NCI-H2196 treated with DMSO at 0.1 percent for 48 hours (cell line): ENCODE data around the gene GSTO2.
A peak's percentile ranks its signal among the peaks of the same experiment; 100 is the strongest.

Experiments
- DNase-seq: peaks from one replicate; lab custom pipeline; 2025; ENCODE audit not compliant: unreplicated experiment; lab: John Stamatoyannopoulos, UW

The GSTO2 gene

GRCh38 chr10:104337985-104338735 lies 69.2 kb downstream of the GSTO2 start, which contains the start of gene ITPRIP:
Gene ITPRIP (minus strand): TSS chr10:104338465. CDS start chr10:104316051, 22,414 bp downstream.
- no peak for DNase-seq

- no peak for DNase-seq
Measured at GRCh38 chr10:104339469-104340110, 70.6 kb downstream of the GSTO2 start.

DNA sequence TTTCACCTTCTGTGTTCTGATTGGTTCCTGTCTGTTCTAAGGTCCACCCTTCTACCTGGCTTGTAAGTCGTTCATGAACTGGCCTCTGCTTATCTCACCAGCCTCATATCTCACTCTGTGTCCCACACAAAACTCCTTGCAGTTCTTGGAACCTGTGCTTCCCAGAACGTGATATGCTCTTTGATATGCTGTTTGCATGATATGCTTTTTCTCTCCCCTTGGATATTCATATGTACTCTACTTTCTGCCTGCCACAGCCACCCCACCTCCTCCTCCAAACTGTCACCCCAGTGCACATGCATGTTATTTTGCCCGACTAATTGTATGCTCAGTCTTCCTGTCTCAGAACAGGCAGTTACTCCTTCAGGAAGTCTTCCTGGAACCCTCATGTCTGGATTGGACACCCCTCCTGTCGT lies 71.1 kb downstream of the GSTO2 start:
- no peak for DNase-seq

GRCh38 chr10:104340641-104341040 lies 71.7 kb downstream of the GSTO2 start:
- DNase-seq = no peak

- no peak for DNase-seq
Measured at GRCh38 chr10:104342941-104343411, 74.0 kb downstream of the GSTO2 start.

DNA sequence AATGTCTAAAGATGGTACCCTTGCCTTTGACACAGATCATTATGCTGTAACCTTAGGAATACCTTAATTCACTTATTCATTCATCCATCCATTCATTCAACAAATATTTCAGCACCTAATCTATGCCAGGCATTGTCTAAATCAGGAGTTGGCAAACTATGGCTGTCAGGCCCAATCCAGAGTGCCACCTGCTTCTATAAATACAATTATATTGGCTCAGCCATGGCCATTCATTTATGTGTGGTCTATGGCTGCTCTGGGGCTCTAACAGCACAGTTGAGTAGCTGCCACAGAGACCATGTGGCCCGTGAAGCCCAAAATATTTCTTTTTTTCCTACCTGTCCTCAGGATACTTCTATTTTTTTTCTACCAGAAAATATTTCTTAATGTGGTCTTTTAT lies 75.2 kb downstream of the GSTO2 start:
- DNase-seq = no peak

- DNase-seq = no peak
Measured at GRCh38 chr10:104345515-104345914, 76.5 kb downstream of the GSTO2 start.

DNA sequence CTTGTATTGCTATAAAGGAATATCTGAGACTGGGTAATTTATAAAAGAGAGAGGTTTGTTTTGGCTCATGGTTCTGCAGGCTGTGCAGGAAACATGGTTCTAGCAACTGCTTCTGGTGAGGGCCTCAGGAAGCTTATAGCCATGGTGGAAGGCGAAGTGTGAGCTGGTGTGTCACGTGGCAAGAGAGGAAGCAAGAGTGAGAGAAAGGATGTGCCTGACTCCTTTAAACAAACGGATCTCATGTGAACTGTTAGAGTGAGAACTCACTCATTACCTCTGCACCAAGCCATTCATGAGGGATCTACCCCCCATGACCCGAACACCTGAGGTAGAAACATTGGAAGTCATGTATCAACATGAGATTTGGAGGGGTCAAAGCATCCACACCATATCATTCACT lies 77.0 kb downstream of the GSTO2 start:
- no peak for DNase-seq

GRCh38 chr10:104347295-104348045 lies 78.5 kb downstream of the GSTO2 start:
- DNase-seq = no peak

GRCh38 chr10:104348601-104349000 lies 79.6 kb downstream of the GSTO2 start:
- no peak for DNase-seq

GRCh38 chr10:104349623-104350126 lies 80.7 kb downstream of the GSTO2 start:
- DNase-seq = no peak

- DNase-seq = no peak
Measured at GRCh38 chr10:104350127-104350635, 81.2 kb downstream of the GSTO2 start.

GRCh38 chr10:104351061-104351702 lies 82.2 kb downstream of the GSTO2 start:
- DNase-seq = no peak

DNA sequence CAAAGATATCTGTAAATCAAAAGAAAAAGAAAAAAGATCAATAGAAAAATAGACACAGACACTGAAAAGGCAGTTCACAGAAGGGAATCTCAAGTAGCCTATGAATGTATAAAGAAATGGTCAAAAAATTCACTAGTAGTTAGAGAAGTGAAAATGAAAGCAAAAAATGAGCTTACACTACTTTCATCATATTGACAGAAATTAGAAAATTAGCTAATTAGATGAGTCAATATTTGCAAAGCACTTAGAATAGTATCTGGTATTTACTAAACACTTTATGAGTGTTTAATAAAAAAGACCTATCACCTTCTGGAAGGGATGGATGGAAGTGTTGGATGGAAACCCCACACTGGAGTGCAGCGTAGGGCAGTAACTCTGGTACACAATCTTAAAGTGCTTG lies 82.9 kb downstream of the GSTO2 start:
- no peak for DNase-seq

DNA sequence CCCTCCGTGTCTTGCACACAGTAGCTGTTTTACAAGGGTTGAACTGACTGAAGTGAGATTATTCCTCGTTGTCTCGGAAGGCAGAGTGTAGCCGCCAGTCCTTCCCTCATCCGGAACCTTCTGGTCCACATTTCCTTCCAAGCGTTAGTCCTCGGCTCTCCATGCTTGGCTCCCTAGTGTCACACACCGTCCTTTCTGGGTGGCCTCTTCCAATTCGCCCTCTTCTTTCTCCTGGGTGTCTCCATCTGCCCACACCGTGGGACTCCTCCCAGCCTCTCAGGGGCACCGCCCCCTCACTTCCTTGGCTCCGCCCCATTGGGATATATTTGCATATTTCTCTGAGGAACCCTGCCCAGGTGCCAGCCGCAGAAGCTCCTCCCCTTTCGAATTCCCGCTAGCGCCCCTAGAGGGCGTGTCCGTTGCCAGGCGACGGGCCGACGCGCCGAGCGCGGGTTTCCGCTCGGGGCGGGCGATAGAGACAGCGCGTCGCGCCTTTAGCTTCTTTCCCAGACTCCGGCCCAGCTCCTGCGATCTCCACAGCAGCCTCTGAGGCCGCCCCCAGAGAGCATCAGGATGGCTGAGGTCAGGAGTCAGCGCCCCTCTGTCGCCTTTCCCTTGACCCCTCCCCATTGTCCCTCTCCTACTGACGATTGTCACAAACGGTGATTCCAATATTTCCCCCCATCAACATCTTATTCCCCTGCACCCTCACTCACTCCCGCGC lies 84.5 kb downstream of the GSTO2 start, which contains the start of gene CFAP58:
Gene CFAP58 (plus strand): TSS at position 509 of the 724 bp plus-strand sequence. CDS start 65 bp downstream, at position 574.
- DNase-seq = peak; percentile 51
